Liver (tissue), 9 donors: Measurements from ENCODE around the gene PALLD. TPM values are rescaled to one million over a fixed set of nuclear protein-coding genes. Genes with fewer than 3 reads are reported as not detected.

Experiments used
- DNase-seq: peaks from one replicate; pipeline ENCODE4 v3.0.0-alpha.2; 2017; ENCODE audit warnings: low spot score
- H3K27ac ChIP-seq, 2 donors: one replicate each; pipeline ENCODE4 v1.7.0; 2013; ENCODE audit warnings: inconsistent platforms in 2 of 2, low read length in 2 of 2, control low read depth in 1 of 2, low read depth in 1 of 2, mild to moderate bottlenecking in 1 of 2
- H3K27me3 ChIP-seq, 4 donors: one replicate each; pipeline versions ENCODE4 v1.6.1 to v1.7.0; 2013; ENCODE audit warnings: low read length in 3 of 4, inconsistent platforms in 1 of 4, mild to moderate bottlenecking in 1 of 4, moderate library complexity in 1 of 4; ENCODE audit not compliant: control insufficient read depth in 4 of 4, insufficient read depth in 4 of 4
- H3K36me3 ChIP-seq, 4 donors: one replicate each; pipeline versions ENCODE4 v1.6.1 to v1.7.0; 2013; ENCODE audit warnings: low read length in 3 of 4, mild to moderate bottlenecking in 3 of 4, low read depth in 1 of 4, moderate library complexity in 1 of 4; ENCODE audit not compliant: control insufficient read depth in 4 of 4, insufficient read depth in 3 of 4
- H3K4me1 ChIP-seq, 4 donors: one replicate each; pipeline versions ENCODE4 v1.6.1 to v1.7.0; 2013; ENCODE audit warnings: low read length in 3 of 4, mild to moderate bottlenecking in 3 of 4, moderate library complexity in 1 of 4; ENCODE audit not compliant: control insufficient read depth in 4 of 4, insufficient read depth in 4 of 4
- H3K4me3 ChIP-seq, 3 donors: one replicate each; pipeline versions ENCODE4 v1.6.1 to v1.7.0; 2013; ENCODE audit warnings: low read length in 3 of 3, control low read depth in 1 of 3, low read depth in 1 of 3, mild to moderate bottlenecking in 1 of 3
- H3K9ac ChIP-seq, 2 donors: one replicate each; pipeline ENCODE4 v1.7.0; 2013; ENCODE audit warnings: low read length in 2 of 2, mild to moderate bottlenecking in 2 of 2, moderate library complexity in 2 of 2, control low read depth in 1 of 2, low read depth in 1 of 2
- H3K9me3 ChIP-seq, 4 donors: one replicate each; pipeline versions ENCODE4 v1.6.1 to v1.7.0; 2013; ENCODE audit warnings: low read length in 3 of 4; ENCODE audit not compliant: control insufficient read depth in 4 of 4
- ATF3 ChIP-seq: IDR thresholded peaks from 2 replicates; pipeline ENCODE4 v1.6.1; 2016; ENCODE audit warnings: antibody characterized with exemption
- EGR1 ChIP-seq, 2 donors: IDR thresholded peaks; 2 replicates each; pipeline ENCODE4 v1.6.1; 2016 to 2018; ENCODE audit warnings: antibody characterized with exemption in 2 of 2, low read depth in 2 of 2
- FOXA1 ChIP-seq: IDR thresholded peaks from 2 replicates; pipeline ENCODE4 v1.6.1; 2016; ENCODE audit warnings: antibody characterized with exemption
- FOXA2 ChIP-seq: IDR thresholded peaks from 2 replicates; pipeline ENCODE4 v1.6.1; 2016; ENCODE audit warnings: antibody characterized with exemption
- GABPA ChIP-seq, 2 donors: IDR thresholded peaks in 1 of 2; conservative IDR thresholded peaks in 1 of 2; 2 replicates each; pipeline ENCODE4 v1.6.1; 2016; ENCODE audit warnings: antibody characterized with exemption in 2 of 2, mild to moderate bottlenecking in 1 of 2, moderate library complexity in 1 of 2
- HNF4A ChIP-seq, 2 donors: conservative IDR thresholded peaks; 2 replicates each; pipeline ENCODE4 v1.6.1; 2016; ENCODE audit warnings: antibody characterized with exemption in 2 of 2, mild to moderate bottlenecking in 2 of 2
- HNF4G ChIP-seq: IDR thresholded peaks from 2 replicates; pipeline ENCODE4 v1.6.1; 2016; ENCODE audit warnings: antibody characterized with exemption
- JUND ChIP-seq, 2 donors: IDR thresholded peaks; 2 replicates each; pipeline ENCODE4 v1.6.1; 2016; ENCODE audit warnings: antibody characterized with exemption in 2 of 2
- NR2F2 ChIP-seq: IDR thresholded peaks from 2 replicates; pipeline ENCODE4 v1.6.1; 2016; ENCODE audit warnings: antibody characterized with exemption
- RAD21 ChIP-seq, 2 donors: IDR thresholded peaks; 2 replicates each; pipeline ENCODE4 v1.6.1; 2016; ENCODE audit warnings: antibody characterized with exemption in 2 of 2, mild to moderate bottlenecking in 2 of 2
- REST ChIP-seq: IDR thresholded peaks from 2 replicates; pipeline ENCODE4 v1.6.1; 2016; ENCODE audit warnings: antibody characterized with exemption, mild to moderate bottlenecking
- RXRA ChIP-seq, 2 donors: IDR thresholded peaks; 2 replicates each; pipeline ENCODE4 v1.6.1; 2017 to 2018; ENCODE audit warnings: antibody characterized with exemption in 2 of 2, mild to moderate bottlenecking in 1 of 2
- SP1 ChIP-seq: IDR thresholded peaks from 2 replicates; pipeline ENCODE4 v1.6.1; 2018; ENCODE audit warnings: antibody characterized with exemption, mild to moderate bottlenecking
- TAF1 ChIP-seq: conservative IDR thresholded peaks from 2 replicates; pipeline ENCODE4 v1.6.1; 2016; ENCODE audit warnings: antibody characterized with exemption, mild to moderate bottlenecking
- YY1 ChIP-seq: IDR thresholded peaks from 2 replicates; pipeline ENCODE4 v1.6.1; 2016; ENCODE audit warnings: antibody characterized with exemption, mild to moderate bottlenecking
- ZBTB33 ChIP-seq: IDR thresholded peaks from 2 replicates; pipeline ENCODE4 v1.6.1; 2016; ENCODE audit warnings: antibody characterized with exemption
- WGBS: extraction: QIAGEN DNeasy Blood & Tissue Kit; methylation state at CpG from one replicate; pipeline ENCODE4 v1.1.7; 2013; 5-methylcytosine and 5-hydroxymethylcytosine counted together
- polyA plus RNA-seq, 2 donors: library from polyadenylated mRNA; stranded (reverse) in 1 of 2; unstranded in 1 of 2; fragments of 200-250 nt in 1 of 2; fragments of >200 nt in 1 of 2; fragmentation: Nextera tagmentation in 1 of 2; extraction: Ambion mirVana in 1 of 2; gene quantifications; one replicate each; pipeline versions ENCODE4 v1.2.1 to v1.2.3, GENCODE V29; 2013 to 2015
- total RNA-seq, 2 donors: library from RNA; depleted of rRNA; stranded (reverse); fragments of >200 nt; gene quantifications; one replicate each; pipeline ENCODE4 v1.2.3, GENCODE V29; 2014
- TF ChIP-seq, protein P1 (sequence below): fragments of 150-350 bp; IDR thresholded peaks from 2 replicates; pipeline ENCODE4 v1.5.1; 2017; ENCODE audit warnings: improper control_type of control experiment, low read depth, low read length; ENCODE audit not compliant: missing input control
- TF ChIP-seq, protein P2 (sequence below): IDR thresholded peaks from 2 replicates; pipeline ENCODE4 v1.6.1; 2016; ENCODE audit warnings: antibody characterized with exemption
- donor health status: healthy.
- donor health status: healthy.
- donor health status: healthy.
- donor health status: healthy.
- donor health status: healthy.

The PALLD gene
- total and polyA plus RNA-seq, 4 donors, result 9.0 to 26.3 (median 14.7) TPM

GRCh38 chr4:168769837-168770236, 273.0 kb downstream of the PALLD start:
- peak; percentile 90 for TF ChIP-seq NR2F2
- no peak for TF ChIP-seq RAD21 (IDR thresholded peaks at IDR 0.05)
- Histone ChIP-seq H3K36me3 (no peaks in the 10 kb centered on the region), H3K4me3 (no peak overlapping the region), H3K27me3 (no peaks in the 10 kb centered on the region), H3K4me1 (peaks cover 0 to 6% (median 2%) of the 10 kb centered on the region in 4 donors), H3K9ac (no peak overlapping the region), H3K27ac (no peak overlapping the region), H3K9me3 (no peaks in the 10 kb centered on the region)
- WGBS, result 51% methylated on average over 1 of the region's 1 CpG
- DNase-seq, result no peak

DNA sequence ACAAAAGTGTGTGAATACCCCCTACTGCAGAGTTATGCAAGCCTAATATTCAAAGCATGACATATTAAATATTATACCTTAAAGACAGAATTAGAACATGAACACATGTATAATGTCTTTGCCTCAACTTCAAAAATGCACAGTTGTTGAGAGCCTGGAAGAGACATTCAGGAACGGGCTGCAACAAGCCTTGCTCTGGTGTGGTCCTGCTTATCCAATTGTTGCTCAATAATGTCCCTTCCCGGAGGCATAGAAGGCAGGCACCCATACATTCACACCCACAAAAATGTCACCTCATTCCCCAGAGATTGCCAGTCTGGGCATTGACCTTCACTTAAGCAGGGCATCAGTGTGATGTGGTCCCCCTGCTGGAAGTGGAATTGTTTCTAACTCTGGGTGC, 274.4 kb downstream of the PALLD start:
- TF ChIP-seq RXRA (IDR thresholded peaks at IDR 0.05) (no peak), FOXA2 (no peak), GABPA (IDR thresholded peaks at IDR 0.05 in 1 of 2, conservative IDR thresholded peaks at IDR 0.05 in 1 of 2) (no peak), JUND (IDR thresholded peaks at IDR 0.05) (no peak), NR2F2 (no peak), RAD21 (IDR thresholded peaks at IDR 0.05) (no peak), FOXA1 (no peak), EGR1 (IDR thresholded peaks at IDR 0.05; ENCODE audit: low read depth in 2 of 2) (no peak), TAF1 (no peak), YY1 (no peak), HNF4A (conservative IDR thresholded peaks at IDR 0.05) (no peak), ZBTB33 (no peak), REST (no peak), SP1 (no peak), HNF4G (no peak), ATF3 (no peak)
- TF ChIP-seq, protein P1, sequence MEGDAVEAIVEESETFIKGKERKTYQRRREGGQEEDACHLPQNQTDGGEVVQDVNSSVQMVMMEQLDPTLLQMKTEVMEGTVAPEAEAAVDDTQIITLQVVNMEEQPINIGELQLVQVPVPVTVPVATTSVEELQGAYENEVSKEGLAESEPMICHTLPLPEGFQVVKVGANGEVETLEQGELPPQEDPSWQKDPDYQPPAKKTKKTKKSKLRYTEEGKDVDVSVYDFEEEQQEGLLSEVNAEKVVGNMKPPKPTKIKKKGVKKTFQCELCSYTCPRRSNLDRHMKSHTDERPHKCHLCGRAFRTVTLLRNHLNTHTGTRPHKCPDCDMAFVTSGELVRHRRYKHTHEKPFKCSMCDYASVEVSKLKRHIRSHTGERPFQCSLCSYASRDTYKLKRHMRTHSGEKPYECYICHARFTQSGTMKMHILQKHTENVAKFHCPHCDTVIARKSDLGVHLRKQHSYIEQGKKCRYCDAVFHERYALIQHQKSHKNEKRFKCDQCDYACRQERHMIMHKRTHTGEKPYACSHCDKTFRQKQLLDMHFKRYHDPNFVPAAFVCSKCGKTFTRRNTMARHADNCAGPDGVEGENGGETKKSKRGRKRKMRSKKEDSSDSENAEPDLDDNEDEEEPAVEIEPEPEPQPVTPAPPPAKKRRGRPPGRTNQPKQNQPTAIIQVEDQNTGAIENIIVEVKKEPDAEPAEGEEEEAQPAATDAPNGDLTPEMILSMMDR, result no peak
- TF ChIP-seq, protein P2, sequence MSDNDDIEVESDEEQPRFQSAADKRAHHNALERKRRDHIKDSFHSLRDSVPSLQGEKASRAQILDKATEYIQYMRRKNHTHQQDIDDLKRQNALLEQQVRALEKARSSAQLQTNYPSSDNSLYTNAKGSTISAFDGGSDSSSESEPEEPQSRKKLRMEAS, result no peak
- Histone ChIP-seq H3K4me1 (peaks cover 0 to 2% (median 0%) of the 10 kb centered on the region in 4 donors), H3K4me3 (no peak overlapping the region), H3K27me3 (no peaks in the 10 kb centered on the region), H3K9me3 (peaks cover 0 to 8% (median 1%) of the 10 kb centered on the region in 4 donors), H3K27ac (no peak overlapping the region), H3K36me3 (no peaks in the 10 kb centered on the region), H3K9ac (no peak overlapping the region)
- DNase-seq, result no peak
- WGBS, result 78% methylated on average over 2 of the region's 2 CpGs
